ENCODE measurements around the gene CNNM1. TPM values are rescaled to one million over a fixed set of nuclear protein-coding genes. Genes with fewer than 3 reads are reported as not detected.

The CNNM1 gene
- total RNA-seq, 1 experiment from 2014 or later, result not detected

GRCh38 chr10:99418910-99419624 is 89.9 kb downstream of the CNNM1 start:
- Histone ChIP-seq H3K4me1 (ENCODE audit: control insufficient read depth in 1 of 2, insufficient read depth in 2 of 2, low read length in 2 of 2) (no peaks in the 10 kb centered on the region), H3K4me2 (ENCODE audit: low read length) (no peak overlapping the region), H3K4me3 (replicated peaks in 1 of 2; ENCODE audit: low read depth in 1 of 2, low read length in 2 of 2) (no peak overlapping the region), H2AFZ (ENCODE audit: low read depth, low read length, poor library complexity, severe bottlenecking) (no peak overlapping the region), H4K20me1 (ENCODE audit: insufficient read depth) (no peaks in the 10 kb centered on the region), H3K36me3 (ENCODE audit: control insufficient read depth in 1 of 2, insufficient read depth in 2 of 2, low read length in 2 of 2) (peaks cover 18 to 29% of the 10 kb centered on the region in 2 experiments; a peak in 3 of 4 replicates), H3K27ac (ENCODE audit: low read depth, low read length) (no peak overlapping the region), H3K9me2 (ENCODE audit: insufficient read depth) (no peaks in the 10 kb centered on the region), H3K27me3 (ENCODE audit: insufficient read depth, low read length) (no peaks in the 10 kb centered on the region), H3K9me3 (ENCODE audit: control insufficient read depth in 1 of 2, insufficient read depth in 1 of 2, low read depth in 1 of 2, low read length in 2 of 2) (no peaks in the 10 kb centered on the region), H3K79me2 (ENCODE audit: insufficient read depth, low read length) (peaks cover 28% of the 10 kb centered on the region), H3K9ac (ENCODE audit: low read length) (no peak overlapping the region)
- RAD21 ChIA-PET (ENCODE audit: low non-redundant PET in 1 of 2, low total read pairs in 2 of 2, uncharacterized antibody in 2 of 2, unreplicated experiment in 2 of 2), result no interaction called here
- ATAC-seq (no peak), DNase-seq (ENCODE audit: low read depth, low spot score) (no peak)
- CTCF ChIA-PET, result interaction anchor here (0.9 kb wide), 1 partner anchor 26 kb away, joined by 4 read pairs; no protein-coding TSS in a partner anchor
- no TSS peak for BruUV-seq (replicated peaks)
- POLR2A ChIA-PET, result interaction anchor here (2.3 kb wide), 1 partner anchor 11 kb away, joined by 10 read pairs; the partner anchor contains the start of gene GOT1
- no peak for TF ChIP-seq ZBTB33 (IDR thresholded peaks at IDR 0.05; ENCODE audit: extremely low read depth, insufficient replicate concordance, low read length)
- no peak for TF ChIP-seq ZFX (IDR thresholded peaks at IDR 0.05)
- no peak for TF ChIP-seq YY1 (IDR thresholded peaks at IDR 0.05; ENCODE audit: extremely low read depth, insufficient replicate concordance, low read depth, low read length)
- TF ChIP-seq SRF (IDR thresholded peaks at IDR 0.05; ENCODE audit: low read depth), result no peak
- TF ChIP-seq CEBPB (IDR thresholded peaks at IDR 0.05; ENCODE audit: low read depth), result no peak
- TF ChIP-seq RAD21 (IDR thresholded peaks at IDR 0.05; ENCODE audit: low read depth), result no peak
- TF ChIP-seq POLR2AphosphoS5 (IDR thresholded peaks at IDR 0.05; ENCODE audit: low read depth, low read length), result no peak; the same call in 1 of the 2 replicates
- no peak for TF ChIP-seq EGR1 (IDR thresholded peaks at IDR 0.05; ENCODE audit: low read depth)
- no peak for TF ChIP-seq POLR2A (IDR thresholded peaks at IDR 0.05; ENCODE audit: borderline replicate concordance, extremely low read depth, insufficient read depth, insufficient read length)
- TF ChIP-seq EZH2 (IDR thresholded peaks at IDR 0.05), result no peak
- TF ChIP-seq REST (IDR thresholded peaks at IDR 0.05; ENCODE audit: low read depth), result no peak
- TF ChIP-seq EZH2phosphoT487 (IDR thresholded peaks at IDR 0.05; ENCODE audit: borderline replicate concordance), result no peak
- TF ChIP-seq MAX (IDR thresholded peaks at IDR 0.05), result no peak
- TF ChIP-seq ATF3 (IDR thresholded peaks at IDR 0.05), result no peak
- TF ChIP-seq SIN3A (IDR thresholded peaks at IDR 0.05; ENCODE audit: low read depth), result no peak
- intact Hi-C loops (cut with micrococcal nuclease), result no loop called here
